NCI-H526 (cell line): ENCODE measurements around the gene CTIF.

ENCODE experiments used
- DNase-seq, 2 experiments: peaks; one replicate each; lab custom pipeline; 2025; lab: John Stamatoyannopoulos, UW

CTIF gene

GRCh38 chr18:48732767-48733424 is 194.1 kb downstream of the CTIF start:
- peak; percentile 59 to 79 for DNase-seq

DNA sequence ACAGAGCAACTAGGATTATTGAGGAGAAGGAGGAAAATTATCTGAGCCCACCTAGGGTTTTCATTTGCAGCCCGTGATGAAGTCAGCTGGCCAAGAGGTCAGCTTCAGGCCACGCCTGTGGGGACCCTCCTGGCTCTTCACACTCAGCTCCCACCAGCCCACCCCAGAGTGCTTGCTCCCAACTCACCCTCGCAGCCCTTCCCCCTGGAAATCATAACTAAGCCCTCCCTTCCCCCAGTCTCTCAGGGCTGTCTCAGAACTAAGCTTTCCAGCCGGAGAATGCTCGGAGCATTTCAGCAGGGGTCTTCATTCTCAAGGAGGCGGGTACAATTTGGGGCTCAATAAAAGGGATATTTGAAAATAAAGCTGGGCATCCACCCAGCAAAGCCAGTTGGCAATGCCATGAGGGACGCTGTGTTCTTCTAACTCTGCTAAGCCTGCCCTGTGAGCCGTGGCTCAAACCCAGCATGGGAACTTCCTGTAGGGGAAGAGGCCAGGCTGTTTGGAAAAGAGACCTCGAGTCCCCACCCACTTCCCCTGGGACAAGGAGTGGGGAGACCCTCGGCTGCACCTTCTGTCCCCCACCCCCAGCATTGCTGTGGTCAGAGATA is 194.9 kb downstream of the CTIF start:
- no peak for DNase-seq

DNA sequence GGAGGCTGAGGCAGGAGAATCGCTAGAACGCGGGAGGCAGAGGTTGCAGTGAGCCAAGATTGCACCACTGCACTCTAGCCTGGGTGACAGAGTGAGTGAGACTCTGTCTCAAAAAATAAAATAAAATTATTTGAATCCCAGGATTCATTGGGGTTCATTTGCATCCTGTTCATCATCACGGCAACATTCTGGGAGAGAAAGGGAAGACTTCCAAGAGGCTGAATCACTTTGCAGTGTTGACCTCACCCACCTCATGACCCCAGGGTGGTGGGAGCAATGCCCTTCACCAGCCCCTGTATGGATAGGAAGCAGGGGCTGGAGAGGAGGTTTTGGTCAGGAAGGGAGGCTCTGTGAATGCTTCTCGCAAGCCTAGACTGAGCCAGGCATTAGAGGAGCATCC is 195.6 kb downstream of the CTIF start:
- no peak for DNase-seq

DNA sequence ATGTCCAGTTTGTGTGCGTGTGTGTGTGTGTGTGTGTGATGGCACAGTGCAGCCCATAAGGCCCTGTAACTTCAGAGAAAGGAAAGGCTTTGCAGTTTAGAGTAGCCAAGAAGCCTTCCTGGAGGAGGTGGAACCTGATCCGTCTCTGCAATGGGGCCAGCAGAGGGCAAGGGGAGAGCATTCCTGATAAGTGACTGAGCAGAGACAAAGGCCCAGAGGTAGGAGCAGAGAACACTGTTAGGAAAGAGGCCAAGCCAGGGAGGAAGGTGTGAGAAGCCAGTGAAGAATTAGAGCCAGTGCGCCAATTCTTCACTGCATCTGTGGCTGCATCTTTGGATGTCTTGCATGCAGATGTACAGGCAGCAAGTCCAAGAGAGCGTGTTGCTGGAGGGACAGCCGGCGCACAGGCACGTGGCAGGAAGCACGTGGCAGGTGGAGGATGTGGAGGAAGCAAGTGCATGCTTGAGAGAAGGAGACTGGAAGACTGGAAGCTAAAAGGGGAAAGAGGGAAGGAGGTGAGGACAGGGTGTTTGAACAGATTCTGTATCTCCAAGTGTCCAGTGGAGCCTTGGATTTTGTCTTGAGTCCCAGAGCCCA is 196.3 kb downstream of the CTIF start:
- DNase-seq, result no peak

GRCh38 chr18:48735681-48736255 is 196.9 kb downstream of the CTIF start:
- no peak for DNase-seq

DNA sequence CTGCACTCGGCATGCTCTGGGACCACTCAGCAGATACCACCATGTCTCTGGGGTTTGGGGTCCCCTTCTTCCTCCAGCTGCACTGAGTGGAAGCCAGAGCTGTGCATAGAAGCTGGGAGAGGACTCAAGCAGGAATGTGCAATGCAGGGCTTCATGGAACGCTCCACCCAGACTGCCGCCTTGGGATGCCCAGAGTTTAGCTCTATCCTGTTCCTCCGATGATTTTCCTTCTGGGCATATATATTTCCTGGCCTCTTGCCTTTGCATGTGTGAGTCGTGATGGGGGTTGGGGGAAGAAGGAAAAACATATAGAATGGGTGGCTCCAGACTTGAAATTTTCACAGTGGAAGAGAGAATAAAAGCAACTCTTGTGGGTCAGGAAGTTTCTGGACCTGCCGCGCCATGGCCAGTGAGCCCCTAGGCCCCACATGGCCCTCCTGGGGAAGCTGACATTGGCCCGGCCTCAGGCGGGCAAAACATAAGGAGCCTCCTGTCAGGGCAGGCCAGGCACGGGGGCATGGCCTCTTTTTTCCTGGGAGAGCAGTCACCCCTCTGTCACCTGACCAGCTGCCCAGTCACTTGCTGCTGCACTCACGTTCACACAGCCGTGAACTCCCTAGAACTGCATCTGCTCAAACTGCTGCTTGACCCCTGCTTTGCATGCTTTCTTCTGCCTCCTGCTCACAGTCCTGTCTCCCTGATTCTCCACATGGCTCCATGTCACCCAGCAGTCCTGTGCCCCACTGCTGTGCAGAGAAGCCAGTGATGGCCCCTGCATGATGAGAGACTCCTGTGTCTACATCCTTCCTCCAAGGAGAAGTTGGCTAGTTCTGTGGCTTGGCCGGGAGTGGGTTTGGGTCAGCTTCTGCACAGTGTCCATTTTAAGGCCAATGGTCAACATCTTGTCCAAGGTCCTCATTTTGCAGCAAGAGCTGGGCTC is 197.8 kb downstream of the CTIF start:
- peak in 1 of 2 experiments; percentile 15 for DNase-seq

DNA sequence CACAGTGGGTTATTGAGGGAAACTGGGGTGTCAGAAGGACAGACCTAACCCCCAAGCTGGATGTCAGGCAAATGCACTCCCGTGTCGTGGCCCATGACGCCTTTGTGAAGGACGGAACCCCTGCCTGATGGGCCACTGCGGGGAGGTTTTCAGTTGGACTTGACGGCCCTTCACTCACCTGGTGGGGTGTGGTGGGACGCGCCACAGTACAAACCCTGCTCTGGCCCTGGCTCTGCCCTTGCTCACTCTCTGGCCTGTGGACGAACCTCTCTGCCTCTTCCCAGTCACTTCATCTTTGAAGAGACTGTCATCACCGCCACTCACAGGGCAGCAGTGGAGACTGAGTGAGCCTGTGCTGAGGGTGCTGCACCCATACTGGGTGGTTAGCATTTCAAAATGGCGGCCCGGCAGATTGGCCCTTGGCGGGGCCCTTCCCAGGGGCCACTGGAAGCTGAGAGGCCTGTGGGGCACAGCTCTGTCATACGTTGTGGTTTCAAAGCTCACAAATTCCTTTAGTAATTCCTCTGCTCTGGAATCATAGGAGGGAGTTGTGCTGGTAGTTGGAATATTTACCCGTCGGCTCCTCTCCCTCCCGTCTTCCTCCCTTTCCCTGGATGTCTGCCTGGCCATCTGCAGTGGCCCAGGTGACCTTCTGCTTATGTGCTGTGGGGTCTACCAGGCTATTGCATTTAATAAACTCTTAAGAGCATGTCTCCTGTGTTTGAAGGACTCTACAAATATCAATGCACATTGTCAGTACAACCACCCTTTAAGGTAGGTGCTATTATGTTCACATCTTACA is 200.6 kb downstream of the CTIF start:
- DNase-seq, result no peak

GRCh38 chr18:48740068-48740440 is 201.2 kb downstream of the CTIF start:
- no peak for DNase-seq

DNA sequence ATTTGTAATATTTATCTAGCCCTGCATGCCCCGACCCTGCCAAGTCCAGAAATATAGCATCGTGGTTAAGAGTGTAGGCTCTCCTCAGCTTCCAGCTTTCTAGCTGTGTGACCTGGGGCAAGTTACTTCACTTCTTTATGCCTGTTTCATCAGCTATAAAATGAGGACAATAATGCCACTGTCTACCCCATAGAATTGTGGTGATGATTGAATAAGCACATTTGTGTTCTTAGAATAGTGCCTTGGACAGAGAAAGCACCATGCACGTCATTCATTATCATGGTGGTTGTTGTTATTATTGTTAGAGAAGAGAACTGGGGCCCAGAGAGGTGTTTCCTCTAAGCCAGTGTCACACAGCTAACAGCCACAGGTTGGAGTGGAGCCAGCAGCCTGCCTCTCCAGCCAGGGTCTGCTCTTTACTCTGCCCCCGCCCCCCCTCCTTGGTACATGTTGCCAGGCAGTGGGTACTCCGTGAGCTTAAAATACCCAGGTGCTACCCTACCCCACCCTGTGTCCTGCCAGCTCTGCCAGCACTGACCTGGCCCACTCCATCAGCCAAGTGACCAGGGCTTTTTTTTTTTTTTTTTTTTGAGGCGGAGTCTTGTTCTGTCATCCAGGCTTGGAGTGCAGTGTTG is 202.1 kb downstream of the CTIF start:
- DNase-seq, result no peak

- no peak for DNase-seq
Observed at GRCh38 chr18:48741866-48742265, 203.0 kb downstream of the CTIF start.

- DNase-seq, result no peak
Observed at GRCh38 chr18:48742304-48742703, 203.5 kb downstream of the CTIF start.

DNA sequence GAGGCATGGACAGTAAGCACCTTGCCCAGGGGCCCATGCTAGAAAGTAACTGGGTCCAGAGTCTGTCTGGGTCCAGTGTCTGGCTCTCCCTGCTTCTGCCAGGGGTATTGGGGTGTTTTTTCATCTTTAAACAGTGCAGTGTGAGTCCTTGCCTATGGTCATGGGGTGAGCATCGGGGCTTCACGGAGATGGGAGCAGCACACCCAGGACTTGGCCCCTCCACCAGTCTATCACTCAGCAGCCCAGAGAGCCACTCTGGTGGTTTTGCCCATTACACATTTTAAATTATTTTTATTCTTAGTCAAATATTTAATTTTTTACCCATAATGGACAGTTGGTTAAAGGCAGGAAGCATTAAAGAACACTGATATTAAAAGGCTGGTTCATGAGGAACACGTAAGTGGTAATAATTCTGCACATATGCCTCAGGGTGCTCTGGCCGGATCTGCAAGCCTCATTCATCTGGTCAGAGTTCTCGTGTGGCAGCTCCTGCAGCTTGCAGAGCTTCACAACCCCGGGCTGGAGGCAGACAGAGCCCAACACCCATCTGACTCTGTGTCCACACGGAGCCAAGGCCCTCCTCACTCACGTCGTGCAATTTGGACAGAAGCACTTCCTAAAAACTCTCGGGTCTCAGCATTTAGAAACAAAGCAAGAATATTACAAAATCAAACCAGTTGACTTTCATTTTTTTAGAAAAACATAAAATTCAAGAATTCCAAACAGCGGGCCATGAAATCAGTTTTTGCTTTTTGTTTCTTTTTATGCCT is 204.1 kb downstream of the CTIF start:
- DNase-seq, result no peak

DNA sequence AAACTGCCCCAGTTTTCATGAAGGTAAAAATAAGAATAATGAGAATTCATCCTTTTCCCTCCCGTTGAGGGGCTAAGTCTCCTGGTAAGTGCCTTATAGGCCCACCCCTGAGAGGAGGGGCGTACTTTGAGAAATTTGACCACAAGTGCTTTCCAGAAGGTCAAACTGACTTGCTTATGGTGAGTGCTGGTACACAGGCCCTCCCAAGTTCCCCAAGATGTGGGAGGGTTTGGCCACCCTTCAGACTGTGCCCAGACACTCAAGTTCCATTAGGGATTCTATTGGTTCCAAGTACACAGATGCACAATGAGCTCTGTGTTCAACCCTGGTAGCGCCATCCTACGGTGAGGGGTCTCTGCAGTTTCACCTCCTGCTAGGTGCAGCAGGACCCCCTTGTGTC is 205.1 kb downstream of the CTIF start:
- DNase-seq, result no peak

GRCh38 chr18:48745293-48745692 is 206.5 kb downstream of the CTIF start:
- DNase-seq, result no peak

DNA sequence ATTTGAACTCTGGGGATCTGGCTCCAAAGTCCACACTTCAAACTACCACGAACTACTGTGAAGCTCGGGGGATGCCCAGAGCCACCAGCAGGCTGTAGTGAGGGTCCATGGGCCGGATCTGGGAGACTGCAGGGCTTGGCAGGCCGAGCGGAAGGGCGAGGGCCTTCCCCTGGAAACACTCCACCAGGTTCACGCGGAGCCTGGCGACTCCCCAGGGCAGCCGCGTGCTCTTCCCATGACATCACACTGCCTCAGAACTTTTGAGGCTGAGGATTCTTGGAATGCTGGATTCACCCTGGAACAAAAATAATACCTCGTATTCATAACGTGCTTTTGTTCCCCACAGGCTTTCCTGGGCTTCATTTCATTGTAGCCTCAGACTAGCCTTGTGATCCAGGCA is 210.9 kb downstream of the CTIF start:
- no peak for DNase-seq

DNA sequence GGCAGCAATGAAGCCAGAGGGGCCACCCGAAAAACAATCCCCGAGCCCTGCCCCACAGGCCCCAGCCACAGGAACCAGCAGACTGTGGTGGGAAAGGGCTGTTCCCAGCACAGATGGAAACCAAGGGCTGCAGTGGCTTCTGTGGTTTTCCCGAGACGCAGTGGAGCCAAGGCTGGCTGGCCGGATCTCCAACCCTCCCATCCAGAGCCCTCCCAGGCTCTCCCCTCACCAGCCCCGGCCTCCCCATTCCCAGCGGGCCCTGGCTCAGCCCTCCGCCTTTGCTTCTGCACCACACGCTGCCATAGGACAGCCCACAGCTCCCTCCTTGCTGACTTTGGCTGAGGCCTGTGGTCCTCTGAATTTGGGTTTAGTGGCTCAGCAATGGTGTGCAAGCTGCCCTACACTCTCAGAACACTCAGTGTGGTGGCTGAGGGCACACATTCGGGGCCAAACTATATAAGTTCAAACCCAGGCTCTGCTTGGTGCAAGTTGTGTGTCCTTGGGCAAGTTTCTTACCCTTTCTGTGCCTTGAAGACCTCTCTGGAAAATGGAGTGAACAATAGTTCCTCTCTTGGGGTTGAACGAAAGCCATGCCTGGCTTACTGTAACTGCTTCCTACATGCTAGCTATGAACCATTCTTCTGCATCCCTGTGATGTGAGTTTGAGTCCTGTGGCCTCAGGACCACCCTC is 211.8 kb downstream of the CTIF start:
- DNase-seq, result no peak

- DNase-seq, result no peak
Observed at GRCh38 chr18:48751727-48752468, 213.1 kb downstream of the CTIF start.

DNA sequence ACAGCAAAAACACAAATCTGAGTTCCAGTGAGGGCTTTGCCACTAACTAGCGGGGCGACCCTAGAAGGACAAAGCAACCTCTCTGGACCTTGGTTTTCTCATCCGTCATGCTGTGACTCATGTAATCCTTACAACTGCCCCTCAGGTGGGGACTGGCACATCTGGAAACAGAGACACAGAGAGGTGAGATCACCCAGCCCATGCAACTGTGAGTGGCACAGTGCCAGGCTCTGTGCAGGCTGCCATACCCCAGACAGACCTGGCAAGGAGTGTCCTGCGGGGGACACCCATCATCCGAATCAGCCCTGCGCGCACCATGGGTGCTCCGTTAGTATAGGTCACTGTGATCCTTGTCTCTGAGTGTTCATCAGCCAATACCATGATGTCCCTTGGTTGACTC is 213.6 kb downstream of the CTIF start:
- no peak for DNase-seq

- no peak for DNase-seq
Observed at GRCh38 chr18:48752928-48753327, 214.1 kb downstream of the CTIF start.
